GM12878 (cell line): ENCODE results near the gene RNF175. TPM values are rescaled to one million over a fixed set of nuclear protein-coding genes. Genes with fewer than 3 reads are reported as not detected.

Experiments
- ATAC-seq: fragments of 200-7000 bp; cut with Tn5 transposase; 3 replicates; pipeline ENCODE4 v1.9.1; 2020; ENCODE audit warnings: mild to moderate bottlenecking, moderate library complexity
- BruUV-seq: library from RNA; stranded (reverse); fragments of 400-500 nt; replicated peaks from 2 replicates; lab custom pipeline; 2021; lab: Mats Ljungman, UMichigan
- CTCF ChIA-PET: fragments of 300-600 bp; sonication (Branson Sonifier 250); formaldehyde crosslinking; extraction: SDS; loops from one replicate; lab custom pipeline; 2021; ENCODE audit warnings: inconsistent platforms; lab: Yijun Ruan, JAX
- POLR2A ChIA-PET: fragments of 350-600 bp; formaldehyde crosslinking; extraction: SDS; loops from one replicate; lab custom pipeline; 2021; ENCODE audit warnings: inconsistent platforms; lab: Charles Lee
- RAD21 ChIA-PET: fragments of 300-600 bp; sonication (Branson Sonifier 250); formaldehyde crosslinking; loops from one replicate; lab custom pipeline; 2023; ENCODE audit warnings: antibody characterized with exemption; ENCODE audit not compliant: unreplicated experiment; lab: Charles Lee
- SMC1A ChIA-PET: fragments of 300-600 bp; sonication (Branson Sonifier 250); formaldehyde crosslinking; loops from one replicate; lab custom pipeline; 2023; ENCODE audit not compliant: unreplicated experiment, uncharacterized antibody; lab: Charles Lee
- DNase-seq: peaks from one replicate; pipeline ENCODE4 v3.0.0-alpha.2; 2011; ENCODE audit warnings: low read depth, low spot score
- FAIRE-seq: peaks from 3 replicates; lab custom pipeline; 2011; peaks lifted over from hg19 to GRCh38; lab: Jason Lieb, UNC
- H2AFZ ChIP-seq: 2 replicates; pipeline ENCODE4 v1.6.0; 2011; ENCODE audit warnings: low read depth, low read length, control low read depth; ENCODE audit not compliant: control insufficient read depth
- H3K27ac ChIP-seq: 2 replicates; pipeline ENCODE4 v1.5.1; 2011; ENCODE audit warnings: control low read depth; ENCODE audit not compliant: control insufficient read depth, insufficient read depth
- H3K27me3 ChIP-seq, 2 experiments: replicated peaks in 1 of 2; 2 replicates each; pipeline versions ENCODE4 v1.6.0 to v1.6.1; 2011; ENCODE audit warnings: low read length in 1 of 2; ENCODE audit not compliant: control insufficient read depth in 2 of 2, insufficient read depth in 2 of 2
- H3K36me3 ChIP-seq, 2 experiments: 2 replicates each; pipeline ENCODE4 v1.5.1; 2011; ENCODE audit warnings: low read length in 1 of 2; ENCODE audit not compliant: control insufficient read depth in 2 of 2, insufficient read depth in 2 of 2
- H3K4me1 ChIP-seq: 2 replicates; pipeline ENCODE4 v1.6.1; 2011; ENCODE audit warnings: mild to moderate bottlenecking, low read length, moderate library complexity, mixed read lengths; ENCODE audit not compliant: control insufficient read depth, insufficient read depth
- H3K4me2 ChIP-seq: 2 replicates; pipeline ENCODE4 v1.6.0; 2011; ENCODE audit warnings: control low read depth; ENCODE audit not compliant: control insufficient read depth, insufficient read depth
- H3K4me3 ChIP-seq: fragments of 200-600 bp; sonication (generic); 2 replicates; pipeline ENCODE4 v1.5.1; 2016
- H3K79me2 ChIP-seq: 2 replicates; pipeline ENCODE4 v1.6.0; 2011; ENCODE audit warnings: low read length; ENCODE audit not compliant: control insufficient read depth, insufficient read depth
- H3K9ac ChIP-seq: 2 replicates; pipeline ENCODE4 v1.8.0; 2011; ENCODE audit warnings: low read length, control low read depth, mixed read lengths; ENCODE audit not compliant: control insufficient read depth, insufficient read depth
- H3K9me3 ChIP-seq: replicated peaks from 3 replicates; pipeline ENCODE4 v1.5.1; 2011; ENCODE audit warnings: mild to moderate bottlenecking, low read length; ENCODE audit not compliant: control insufficient read depth, insufficient read depth
- H4K20me1 ChIP-seq: 2 replicates; pipeline ENCODE4 v1.6.0; 2011; ENCODE audit not compliant: control insufficient read depth, insufficient read depth
- ASH2L ChIP-seq: fragments of 300-600, 200-600 bp; sonication (generic); IDR thresholded peaks from 2 replicates; pipeline ENCODE4 v1.6.1; 2017; ENCODE audit warnings: low read depth, mild to moderate bottlenecking, borderline replicate concordance
- ATF7 ChIP-seq: fragments of 450-650 bp; IDR thresholded peaks from 2 replicates; pipeline ENCODE4 v1.6.1; 2016; ENCODE audit warnings: low read depth, mild to moderate bottlenecking
- BCL3 ChIP-seq: IDR thresholded peaks from 2 replicates; pipeline ENCODE4 v1.6.1; 2011; ENCODE audit warnings: borderline replicate concordance, low read depth, mild to moderate bottlenecking, moderate library complexity, low read length; ENCODE audit not compliant: insufficient read depth, poor library complexity, severe bottlenecking
- BHLHE40 ChIP-seq, 2 experiments: fragments of 450-650 bp in 1 of 2; IDR thresholded peaks; 2 replicates each; pipeline ENCODE4 v1.6.1; 2011 to 2017; ENCODE audit warnings: low read depth in 2 of 2, borderline replicate concordance in 1 of 2, improper control_type of control experiment in 1 of 2, low read length in 1 of 2, mild to moderate bottlenecking in 1 of 2
- CHD2 ChIP-seq: IDR thresholded peaks from 2 replicates; pipeline ENCODE4 v1.6.1; 2011; ENCODE audit warnings: low read depth, low read length, improper control_type of control experiment, borderline replicate concordance
- KAT2A ChIP-seq: conservative IDR thresholded peaks from 2 replicates; pipeline ENCODE4 v1.6.1; 2011; ENCODE audit warnings: low read depth, low read length; ENCODE audit not compliant: control insufficient read depth
- NFYA ChIP-seq: IDR thresholded peaks from 2 replicates; pipeline ENCODE4 v1.6.1; 2011; ENCODE audit warnings: low read depth, mild to moderate bottlenecking, low read length, improper control_type of control experiment, borderline replicate concordance
- NR2C2 ChIP-seq: IDR thresholded peaks from 2 replicates; pipeline ENCODE4 v1.6.1; 2011; ENCODE audit warnings: borderline replicate concordance, low read depth; ENCODE audit not compliant: control insufficient read depth, insufficient read length
- NR2F1 ChIP-seq: fragments of 450-650 bp; conservative IDR thresholded peaks from 2 replicates; pipeline ENCODE4 v1.6.1; 2017; ENCODE audit warnings: mild to moderate bottlenecking
- PKNOX1 ChIP-seq: fragments of 450-650 bp; IDR thresholded peaks from 2 replicates; pipeline ENCODE4 v1.6.1; 2016; ENCODE audit warnings: mild to moderate bottlenecking
- RBBP5 ChIP-seq: fragments of 200-600 bp; sonication (generic); conservative IDR thresholded peaks from 2 replicates; pipeline ENCODE4 v1.6.1; 2016
- ZNF24 ChIP-seq: fragments of 450-650 bp; IDR thresholded peaks from 2 replicates; pipeline ENCODE4 v1.6.1; 2017; ENCODE audit warnings: antibody characterized with exemption, mild to moderate bottlenecking
- ZNF274 ChIP-seq: IDR thresholded peaks from one replicate; pipeline ENCODE4 v1.8.0; 2011; ENCODE audit not compliant: insufficient read length, insufficient read depth
- WGBS: methylation state at CpG from one replicate; pipeline ENCODE4 v1.1.6; 2016; ENCODE audit warnings: low lambda C conversion rate; ENCODE audit not compliant: insufficient replicate concordance, insufficient coverage; ENCODE audit errors: missing lambda C conversion rate; 5-methylcytosine and 5-hydroxymethylcytosine counted together
- in situ Hi-C: fragments of 300-500 bp; cut with MboI; formaldehyde crosslinking; loops from 9 replicates; pipeline ENCODE4 v1.14.3; 2018; ENCODE audit warnings: mixed read lengths
- intact Hi-C: fragments of 100-400 bp; cut with micrococcal nuclease; formaldehyde crosslinking; loops from one replicate; pipeline ENCODE4 v1.14.2; 2022; ENCODE audit not compliant: unreplicated experiment
- polyA plus RNA-seq, 11 experiments: library from polyadenylated mRNA; depleted of rRNA in 4 of 11; unstranded in 6 of 11; stranded (reverse) in 5 of 11; fragments of >200 nt; fragmentation: Nextera tagmentation in 4 of 11; fragmentation: Illumina TruSeq in 1 of 11; extraction: Ambion mirVana in 4 of 11; extraction: Trizol in 1 of 11; gene quantifications; 1 replicate in 1 of 11; 2 replicates in 10 of 11; pipeline versions ENCODE4 v1.2.1 to v1.2.3, GENCODE V29; 2011 to 2016; ENCODE audit warnings: inconsistent platforms in 2 of 11, missing spikeins in 2 of 11, low read depth in 1 of 11
- total RNA-seq, 4 experiments: library from RNA; depleted of rRNA in 3 of 4; stranded (reverse); fragments of >200 nt in 3 of 4; fragmentation: Illumina TruSeq in 1 of 4; extraction: Trizol in 1 of 4; gene quantifications; 2 replicates each; pipeline versions ENCODE4 v1.2.1 to v1.2.3, GENCODE V29; 2013 to 2021

Gene RNF175
- total and polyA plus RNA-seq, 10 of the 15 experiments (the other 5 are each of a cell fraction or from before 2014, with no cell fraction given): not detected

GRCh38 chr4:153713866-153714646, 45.8 kb downstream of the RNF175 start (continued):
- TF ChIP-seq PKNOX1 (no peak), BCL3 (no peak), KAT2A (no peak), ZNF274 (no peak), BHLHE40 (IDR thresholded peaks at IDR 0.05; ENCODE audit: borderline replicate concordance in 1 of 2, low read depth in 2 of 2, low read length in 1 of 2) (no peak), ASH2L (no peak), NR2C2 (no peak)

GRCh38 chr4:153710681-153711080, 49.1 kb downstream of the RNF175 start:
- Histone ChIP-seq H3K9me3 (no peaks in the 10 kb centered on the region), H2AFZ (no peak overlapping the region), H3K36me3 (no peaks in the 10 kb centered on the region), H3K4me1 (no peaks in the 10 kb centered on the region; the same call in 1 of the 2 replicates), H3K27ac (no peak overlapping the region), H3K4me2 (no peak overlapping the region), H4K20me1 (no peaks in the 10 kb centered on the region), H3K27me3 (peaks cover 0 to 3% of the 10 kb centered on the region in 2 experiments; a peak in 2 of 4 replicates), H3K9ac (no peak overlapping the region), H3K4me3 (no peak overlapping the region), H3K79me2 (no peaks in the 10 kb centered on the region)
- in situ Hi-C loops: no loop called here
- ChIA-PET POLR2A (no interaction called here), SMC1A (no interaction called here), CTCF (interaction anchor here (1.5 kb wide), 1 partner anchor 24 kb away, joined by 4 read pairs; no protein-coding TSS in a partner anchor), RAD21 (no interaction called here)
- BruUV-seq: no TSS peak
- WGBS: 89% methylated on average over 1 of the region's 1 CpG
- FAIRE-seq (no peak), ATAC-seq (no peak), DNase-seq (no peak)
- TF ChIP-seq RBBP5: no peak
- no peak for TF ChIP-seq NFYA
- no peak for TF ChIP-seq ATF7
- TF ChIP-seq NR2F1: no peak
- no peak for TF ChIP-seq CHD2
- TF ChIP-seq ZNF24: no peak
- intact Hi-C loops: no loop called here
